ENCODE data around the gene TUT1.
A peak's percentile ranks its signal among the peaks of the same experiment; 100 is the strongest.
"Not testable (repeated sequence)": the region's sequence is repeated elsewhere in the genome, so short reads cannot be mapped to it uniquely, and the experiment has no call there.

TUT1 gene

DNA sequence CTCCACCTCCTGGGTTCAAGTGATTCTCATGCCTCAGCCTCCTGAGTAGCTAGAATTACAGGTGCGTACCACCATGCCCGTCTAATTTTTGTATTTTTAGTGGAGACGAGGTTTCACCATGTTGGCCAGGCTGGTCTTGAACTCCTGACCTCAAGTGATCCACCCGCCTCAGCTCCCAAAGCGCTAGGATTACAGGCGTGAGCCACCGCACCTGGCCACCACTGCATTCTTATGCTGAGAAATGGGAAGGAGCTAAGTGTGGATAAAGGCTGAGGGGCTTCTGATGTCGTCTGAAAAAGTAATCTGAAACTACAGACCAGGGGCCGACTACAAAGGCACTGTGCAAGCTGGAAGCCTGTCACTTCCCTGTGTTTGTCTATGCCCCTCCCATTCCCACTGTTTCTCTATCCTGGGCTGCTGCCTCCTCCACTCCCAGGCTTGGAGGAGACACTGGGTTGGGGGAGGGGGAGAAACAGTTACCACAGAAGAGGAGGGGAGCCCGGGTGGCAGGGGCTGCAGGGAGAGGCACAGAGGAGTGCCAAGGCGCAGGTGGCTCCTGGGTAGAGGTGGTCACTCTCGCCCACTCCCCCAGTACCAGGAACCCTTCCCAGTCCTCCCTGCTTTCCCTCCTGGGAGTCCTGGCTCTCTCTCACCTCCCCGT lies 13.3 kb upstream of the TUT1 start:
- no peak for DNase-seq

DNA sequence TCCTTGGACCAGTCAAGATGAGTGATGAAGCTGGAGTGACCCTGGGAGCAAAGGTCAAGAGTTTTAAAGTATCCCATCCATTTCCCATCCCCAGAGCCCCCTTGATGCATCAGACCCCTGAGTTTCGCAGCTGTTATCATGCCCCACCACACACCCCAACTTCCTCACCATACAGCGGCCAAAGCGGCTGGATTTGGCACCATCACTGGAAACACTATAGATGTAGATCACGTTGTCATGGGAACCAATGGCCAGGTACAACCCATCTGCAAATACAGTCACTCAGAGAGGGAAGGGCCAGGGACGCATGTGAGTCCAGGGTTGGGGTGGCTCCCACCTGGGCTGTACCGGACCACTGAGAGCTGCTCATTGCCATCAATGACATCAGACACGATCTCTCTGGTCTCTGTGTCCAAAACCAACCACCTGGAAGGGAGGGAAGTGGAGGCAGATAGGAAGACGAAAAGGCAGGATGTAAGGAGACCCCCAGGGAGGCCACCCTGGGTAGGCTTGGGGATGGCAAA lies 12.5 kb upstream of the TUT1 start:
- no peak for DNase-seq

DNA sequence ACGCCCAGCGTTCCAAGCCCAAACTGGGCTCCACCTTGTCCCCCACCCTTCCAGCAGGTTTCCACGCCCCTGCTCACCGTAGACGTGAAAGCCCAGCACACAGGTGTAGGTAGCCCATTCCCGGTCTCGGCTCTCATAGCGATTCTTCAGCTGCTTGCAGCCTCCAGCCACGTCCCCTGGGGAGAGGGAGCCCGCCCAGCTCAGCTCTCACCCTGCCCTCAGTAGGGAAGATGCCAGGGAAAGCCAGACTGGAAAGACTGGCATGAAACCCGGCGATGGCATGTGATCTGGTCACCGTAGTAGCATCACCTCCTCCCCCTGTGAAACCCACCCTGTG lies 11.7 kb upstream of the TUT1 start:
- no peak for DNase-seq

DNA sequence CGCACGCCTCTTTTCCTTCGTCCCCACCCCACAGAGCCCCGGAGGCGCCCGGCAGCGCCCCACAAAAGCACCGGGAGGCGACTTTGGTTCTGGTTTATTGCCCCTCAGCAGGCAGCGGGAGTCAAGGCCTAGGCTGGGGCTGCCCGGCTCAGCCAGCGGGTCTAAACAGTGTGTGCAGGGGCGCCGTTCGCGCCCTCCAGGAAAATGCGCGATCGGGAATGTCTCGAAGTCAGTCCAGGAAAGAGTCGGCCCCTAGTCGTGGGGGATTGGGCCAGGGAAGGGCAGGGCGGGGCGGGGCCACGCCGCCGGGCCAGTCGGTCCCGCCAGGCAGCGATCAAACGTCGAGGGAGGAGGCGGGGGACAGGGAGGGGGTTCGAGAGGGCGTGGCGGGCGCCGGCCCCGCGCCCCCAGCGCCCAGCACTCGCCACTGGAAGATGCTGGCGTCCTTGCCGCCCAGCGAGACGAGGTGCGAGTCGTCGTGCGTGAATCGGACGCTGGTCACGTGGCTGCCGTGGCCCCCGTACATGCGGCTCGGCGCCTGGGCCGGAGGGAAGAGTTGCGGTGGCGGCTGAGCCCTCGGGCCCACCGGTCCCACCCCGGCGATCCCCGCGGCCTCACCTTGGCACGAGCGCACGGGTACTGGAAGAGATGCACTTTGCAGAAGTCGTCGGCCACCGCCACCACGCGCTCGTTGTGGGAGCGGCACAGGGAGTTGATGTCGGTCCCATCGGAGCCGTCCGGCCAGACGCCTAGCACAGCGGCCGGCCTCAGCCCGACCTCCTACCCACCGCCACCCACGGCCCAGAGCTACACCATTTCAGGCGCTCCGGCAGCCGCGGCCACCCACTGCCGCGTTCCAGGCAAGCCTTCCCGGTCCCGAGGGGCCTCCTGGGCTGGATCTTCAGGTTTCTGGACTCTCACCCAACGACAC lies 11.1 kb upstream of the TUT1 start:
- no peak for DNase-seq

DNA sequence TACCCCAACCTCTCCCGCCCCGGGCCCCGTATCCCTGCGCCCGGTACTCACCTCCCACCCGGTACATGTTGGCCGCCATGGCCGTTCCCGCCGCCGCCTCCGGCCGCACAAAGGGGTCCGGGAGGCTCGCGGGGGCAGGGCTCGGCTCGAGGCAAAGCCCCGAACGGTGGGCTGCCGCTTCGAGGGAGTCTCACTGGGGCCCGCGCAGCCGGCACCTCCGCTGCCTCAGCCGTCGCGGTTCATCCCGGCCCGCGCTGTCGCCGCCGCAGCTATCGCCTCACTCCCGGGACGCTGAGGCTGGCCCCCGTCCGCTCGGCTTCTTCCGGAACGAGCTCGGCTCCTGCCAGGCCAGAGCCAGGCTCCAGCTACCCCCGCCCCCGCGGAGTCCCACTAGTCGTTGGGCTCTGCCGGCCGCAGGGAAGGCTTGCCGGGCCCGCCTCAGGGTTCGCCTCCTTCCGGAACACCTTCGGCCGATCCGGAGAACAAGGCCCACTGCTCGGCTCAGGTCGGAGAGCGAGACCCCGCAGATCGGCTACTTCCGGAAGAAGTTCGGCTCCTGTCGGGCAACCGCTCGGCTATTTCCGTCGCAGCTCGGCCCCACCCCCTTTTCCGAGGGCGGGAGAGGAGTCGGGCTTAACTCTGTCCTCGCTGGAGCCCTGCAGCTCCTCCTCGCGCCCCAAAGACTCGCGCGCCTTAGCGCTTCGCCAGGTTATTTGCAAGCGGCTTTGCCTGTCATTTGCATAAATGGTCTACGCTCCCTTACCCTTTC lies 10.2 kb upstream of the TUT1 start, which contains the start of gene MTA2:
Gene MTA2 (minus strand): TSS at position 494 of the 769 bp plus-strand sequence. CDS start 415 bp downstream, at position 79.
- peak; percentile 100 for DNase-seq

DNA sequence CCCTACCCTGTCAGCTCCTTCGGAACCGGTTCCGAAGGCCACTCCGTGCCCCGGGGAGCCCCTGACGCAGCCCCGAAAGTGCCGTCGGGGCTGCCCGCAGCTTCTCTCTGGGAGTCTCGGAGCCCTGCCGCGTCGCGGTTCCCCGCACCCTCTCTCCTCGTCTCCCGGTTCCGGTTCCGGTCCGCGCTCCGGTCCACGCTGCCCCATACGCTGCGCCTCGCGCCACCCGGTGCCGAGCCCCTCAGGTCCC lies 9.7 kb upstream of the TUT1 start:
- peak; percentile 46 for DNase-seq

DNA sequence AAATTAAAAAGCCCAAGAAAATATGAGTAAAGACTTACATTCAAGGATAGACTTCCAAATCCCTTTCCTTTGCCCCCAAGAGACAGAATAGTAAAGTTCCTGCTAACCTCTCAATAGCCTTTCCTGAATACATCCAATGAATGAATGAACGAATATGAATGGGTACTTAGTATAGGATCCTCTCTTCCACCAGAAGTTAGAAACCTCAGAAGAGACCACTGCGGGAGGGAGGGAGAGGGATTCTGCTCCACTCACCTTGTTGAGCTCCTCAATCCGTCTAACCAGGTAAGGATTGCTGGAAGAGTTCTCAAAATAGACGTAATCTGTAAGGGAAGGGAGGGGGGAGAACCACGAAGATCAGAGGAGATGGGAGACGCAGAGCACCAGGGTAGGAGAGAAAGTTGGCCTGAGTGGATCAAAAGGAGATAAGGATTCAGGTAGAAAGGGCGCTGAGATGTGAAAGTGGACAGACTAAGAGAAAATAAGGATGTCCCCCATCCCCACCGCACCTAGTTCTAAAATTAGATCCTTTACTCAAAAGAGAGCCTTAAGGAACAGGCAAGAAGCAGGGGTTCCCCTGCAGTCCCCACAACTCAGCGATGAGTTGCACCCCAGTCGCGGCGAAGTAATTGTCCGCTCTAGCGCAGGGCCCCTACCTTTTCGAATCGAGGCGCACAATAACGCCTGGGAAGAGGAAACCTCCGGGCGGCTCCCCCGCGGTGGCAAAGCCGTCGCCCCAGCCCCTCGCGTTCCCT lies 9.2 kb upstream of the TUT1 start:
- DNase-seq: peak; percentile 29

DNA sequence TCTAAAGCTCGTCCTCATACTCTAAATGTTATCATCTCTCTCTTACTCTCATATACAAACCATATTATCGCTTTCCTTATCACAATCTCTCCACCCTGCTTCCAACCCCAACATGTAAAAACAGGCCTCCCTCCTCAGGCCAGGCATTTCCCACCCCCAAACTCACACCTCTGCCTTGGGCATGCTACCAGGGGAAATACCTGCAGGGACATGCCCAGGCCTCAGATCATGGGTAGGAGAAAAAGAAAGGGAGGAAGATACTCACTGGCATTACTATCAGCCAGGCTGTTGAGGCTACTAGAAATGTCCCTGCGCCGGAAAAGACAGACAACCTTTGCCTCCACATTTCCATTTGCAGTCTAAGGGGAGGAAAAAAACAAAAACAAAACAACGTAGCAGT lies 8.6 kb upstream of the TUT1 start:
- DNase-seq: no peak

DNA sequence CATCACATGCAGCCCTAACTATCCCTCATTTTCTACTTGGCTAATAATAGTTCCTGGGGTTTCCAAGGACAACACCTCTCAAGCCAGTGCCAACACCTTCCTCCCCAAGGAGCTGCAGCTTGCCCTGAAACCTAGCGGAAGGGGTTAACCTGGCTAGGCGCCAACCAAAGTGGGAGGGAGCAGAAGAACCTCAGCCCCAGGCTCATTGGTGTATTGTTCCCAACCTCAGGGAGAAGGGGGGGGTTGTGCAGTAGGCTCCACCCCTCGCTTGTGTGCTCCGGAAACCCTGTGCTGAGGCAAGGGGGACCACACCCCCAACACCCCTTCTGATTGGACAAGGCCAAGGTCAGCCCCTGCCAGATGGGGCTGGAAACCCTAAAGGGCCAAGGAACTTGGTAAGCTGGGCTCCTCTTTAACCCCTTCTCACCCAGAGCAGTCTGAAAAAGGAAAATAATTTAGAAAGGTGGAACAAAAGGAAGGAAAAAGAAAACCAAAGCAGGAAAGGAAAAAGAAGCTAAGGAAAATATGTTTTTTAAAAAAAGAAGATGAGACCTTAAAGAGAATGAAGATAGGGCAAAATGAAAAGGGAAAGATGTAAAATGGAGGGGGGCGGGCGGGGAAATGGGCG lies 7.9 kb upstream of the TUT1 start:
- DNase-seq: peak; percentile 98

DNA sequence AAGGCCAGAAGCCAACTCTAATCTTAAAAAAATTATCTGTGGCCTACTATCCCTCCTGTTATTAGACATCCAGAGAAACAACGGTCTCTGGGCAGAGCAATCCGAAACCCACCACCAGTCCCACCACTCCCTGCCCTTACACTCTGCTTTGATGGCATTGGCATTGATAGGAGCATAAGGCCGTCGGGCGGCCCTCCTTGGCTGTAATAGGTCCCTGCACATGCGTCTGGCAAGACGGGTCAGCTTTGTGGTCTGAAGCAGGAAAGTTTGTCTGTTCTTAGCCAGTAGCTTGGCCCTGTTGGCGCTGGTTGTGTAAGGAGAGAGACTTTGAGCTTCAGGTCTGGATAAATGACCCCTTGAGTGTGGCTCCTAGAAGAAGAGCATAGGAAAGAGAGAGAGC lies 3.8 kb upstream of the TUT1 start:
- no peak for DNase-seq

DNA sequence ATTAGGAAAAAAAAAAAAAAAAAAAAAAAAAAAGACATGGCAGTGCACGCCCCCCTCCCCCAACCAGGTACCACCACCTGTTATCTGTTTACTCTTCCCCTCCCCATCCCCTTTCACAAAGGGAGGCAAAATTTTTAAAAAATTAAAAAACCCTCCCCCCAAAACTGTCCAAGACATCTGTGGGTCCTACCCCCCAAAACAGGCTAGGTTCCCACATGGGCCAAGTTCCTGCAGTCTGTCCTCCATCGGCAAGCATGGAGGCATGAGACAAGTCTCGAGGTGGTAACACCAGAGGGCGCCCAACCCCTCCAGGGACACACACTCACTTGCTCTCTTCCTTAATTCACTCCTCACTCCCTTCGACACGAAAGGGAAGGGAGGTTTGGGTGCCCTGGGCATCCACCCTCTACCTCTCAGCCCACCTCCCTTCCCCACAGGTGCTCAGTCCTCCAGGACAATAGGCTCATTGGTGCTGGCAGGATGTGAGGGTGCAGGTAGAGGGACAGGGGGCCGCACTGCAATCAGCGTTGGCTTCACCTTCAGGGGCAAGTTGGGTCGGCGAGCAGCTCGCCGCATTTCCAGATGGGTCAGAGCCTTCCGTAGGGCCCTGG lies 2.2 kb upstream of the TUT1 start:
- DNase-seq: peak; percentile 82

DNA sequence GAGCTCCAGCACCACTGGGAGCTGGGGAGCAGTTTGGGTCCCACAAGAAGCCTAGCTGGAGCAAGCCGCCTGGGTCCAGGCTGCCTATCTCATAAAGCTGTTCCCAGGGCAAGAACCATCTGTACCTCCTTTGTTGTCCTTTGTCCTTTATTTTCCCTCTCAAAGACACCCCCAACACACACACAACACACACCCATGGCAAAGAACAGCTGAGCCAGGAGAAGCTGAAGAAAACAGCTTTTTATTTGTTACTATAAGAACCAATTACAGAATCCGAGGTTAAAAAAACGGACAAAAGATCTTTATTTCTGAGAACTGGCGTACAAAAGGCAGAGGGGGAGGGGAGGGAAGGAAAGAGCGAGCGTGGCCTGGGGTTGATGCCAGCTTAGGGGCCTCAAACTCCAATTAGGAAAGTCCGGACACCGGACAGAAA lies 1.7 kb upstream of the TUT1 start:
- DNase-seq: no peak

DNA sequence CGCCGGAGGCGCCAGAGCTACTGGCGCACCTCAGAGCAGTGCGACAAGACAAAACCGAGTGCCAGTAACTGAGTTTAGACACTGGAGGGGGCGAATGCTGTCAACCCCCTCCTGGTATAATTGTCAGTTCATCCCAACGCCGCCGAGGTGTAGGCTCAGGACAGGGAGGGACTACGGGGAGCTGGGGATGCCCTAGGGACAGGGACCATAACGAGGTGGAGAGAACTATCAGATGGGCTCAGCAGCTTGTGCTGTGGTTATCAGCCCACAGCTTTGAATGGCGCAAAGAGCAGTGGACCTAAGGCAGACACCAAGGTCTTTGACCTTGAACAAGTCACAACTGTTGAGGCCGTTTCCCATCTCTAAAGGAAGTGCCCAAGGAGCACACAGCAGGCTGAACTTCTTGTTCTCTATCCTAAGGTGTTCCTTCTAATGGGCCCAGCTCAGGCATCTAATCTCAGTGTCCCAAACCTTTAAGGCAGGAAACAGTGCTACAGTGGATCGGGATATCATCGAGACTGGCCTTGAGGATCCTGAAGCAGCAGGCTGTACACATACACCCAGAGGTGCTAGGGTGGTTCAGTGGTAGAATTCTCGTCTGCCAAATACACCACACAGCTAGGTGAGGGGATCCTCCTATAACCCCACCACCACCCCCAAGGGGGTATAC lies 958 bp upstream of the TUT1 start:
- no peak for DNase-seq

DNA sequence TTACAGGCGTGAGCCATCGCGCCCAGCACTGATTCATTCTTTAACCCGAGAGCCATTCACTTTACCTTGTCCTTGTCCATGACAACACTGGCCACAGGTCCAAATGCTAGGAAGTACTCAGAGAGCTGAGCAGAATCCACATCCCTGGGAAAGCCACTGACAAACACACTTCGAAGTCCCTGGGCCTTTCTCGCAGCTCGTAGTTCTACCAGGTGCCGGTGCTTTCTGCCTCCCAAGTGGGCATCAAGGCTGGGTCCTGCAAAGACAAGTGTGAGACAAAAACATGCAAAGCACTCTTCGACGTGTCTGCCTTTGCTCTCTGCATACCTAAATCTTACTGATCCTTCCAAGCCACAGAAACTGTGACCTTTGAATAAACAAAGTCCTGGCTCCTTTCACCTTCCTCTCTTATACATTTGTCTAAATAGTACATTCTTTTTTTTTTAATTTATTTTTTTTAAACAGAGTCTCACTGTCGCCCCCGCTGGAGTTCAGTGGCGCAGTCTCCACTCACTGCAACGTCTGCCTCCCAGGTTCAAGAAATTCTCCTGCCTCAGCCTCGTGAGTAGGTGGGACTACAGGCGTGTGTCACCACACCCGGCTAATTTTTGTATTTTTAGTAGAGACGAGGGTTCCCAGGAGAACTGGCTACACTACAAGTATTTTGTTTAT lies 2.2 kb downstream of the TUT1 start:
- DNase-seq: peak; percentile 35

DNA sequence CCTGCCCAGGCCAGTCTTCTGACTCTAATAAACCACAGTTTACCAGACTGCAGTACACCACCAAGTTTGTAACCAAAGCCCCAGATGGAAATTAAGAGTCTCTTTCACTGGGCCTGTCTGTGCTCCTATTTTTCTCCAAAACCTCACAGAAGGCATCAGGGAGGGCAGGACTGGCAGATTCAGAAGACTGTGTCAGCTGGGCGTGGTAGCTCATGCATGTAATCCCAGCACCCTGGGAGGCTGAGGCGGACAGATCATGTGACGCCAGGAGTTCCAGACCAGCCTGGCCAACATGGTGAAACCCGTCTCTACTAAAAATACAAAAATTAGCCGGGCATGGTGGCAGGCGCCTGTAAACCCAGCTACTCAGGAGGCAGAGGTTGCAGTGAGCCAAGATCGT lies 6.0 kb downstream of the TUT1 start:
- DNase-seq: not testable (repeated sequence)

DNA sequence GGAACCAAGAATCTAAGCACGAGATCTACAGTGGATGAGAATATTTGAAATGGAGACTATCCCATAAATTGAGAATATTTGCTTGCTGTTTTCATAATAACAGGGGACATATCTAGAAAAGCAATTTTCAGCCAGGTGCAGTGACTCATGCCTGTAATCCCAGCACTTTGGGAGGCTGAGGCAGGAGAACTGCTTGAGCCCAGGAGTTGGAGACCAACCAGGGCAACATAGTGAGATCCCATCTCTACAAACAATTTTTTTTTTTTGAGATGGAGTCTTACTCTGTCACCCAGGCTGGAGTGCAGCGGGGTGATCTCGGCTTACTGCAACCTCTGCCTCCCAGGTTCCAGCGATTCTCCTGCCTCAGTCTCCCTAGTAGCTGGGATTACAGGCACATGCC lies 9.6 kb downstream of the TUT1 start:
- DNase-seq: not testable (repeated sequence)

DNA sequence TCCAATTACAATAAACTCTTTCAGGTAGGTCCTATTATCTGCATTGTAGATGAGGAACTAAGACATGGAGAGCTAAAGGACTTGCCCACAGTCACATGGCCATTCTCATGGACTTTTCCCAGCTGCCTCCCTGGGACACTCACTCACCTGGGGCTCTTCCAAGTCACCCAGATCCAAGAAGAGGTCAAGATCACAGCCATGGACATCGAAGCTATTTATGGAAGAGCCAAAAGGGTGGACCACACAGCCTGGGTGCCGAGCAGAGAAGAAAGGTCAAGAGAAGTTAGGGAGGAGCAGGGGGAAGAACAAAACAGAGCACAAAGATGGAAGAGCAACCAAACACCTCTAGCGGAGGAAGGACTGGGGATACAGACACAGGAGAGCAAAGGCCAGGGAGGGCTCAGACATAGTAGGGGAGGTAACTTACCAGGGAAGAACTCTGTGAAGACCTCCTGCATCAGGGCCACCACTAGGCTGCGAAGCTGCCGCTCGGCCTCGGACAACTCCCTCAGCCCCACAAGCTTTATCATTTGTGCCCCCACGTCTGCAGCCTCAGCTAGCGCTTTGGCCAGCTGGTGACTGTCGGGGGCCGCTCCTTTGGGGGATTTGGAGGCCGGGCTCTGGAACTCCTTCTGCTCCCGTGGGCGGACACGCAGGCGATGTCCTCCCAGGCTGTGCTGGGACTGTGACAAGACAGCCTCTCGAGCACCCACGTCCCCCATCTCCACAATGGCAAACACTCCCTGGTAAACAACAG lies 10.2 kb downstream of the TUT1 start:
- DNase-seq: no peak

DNA sequence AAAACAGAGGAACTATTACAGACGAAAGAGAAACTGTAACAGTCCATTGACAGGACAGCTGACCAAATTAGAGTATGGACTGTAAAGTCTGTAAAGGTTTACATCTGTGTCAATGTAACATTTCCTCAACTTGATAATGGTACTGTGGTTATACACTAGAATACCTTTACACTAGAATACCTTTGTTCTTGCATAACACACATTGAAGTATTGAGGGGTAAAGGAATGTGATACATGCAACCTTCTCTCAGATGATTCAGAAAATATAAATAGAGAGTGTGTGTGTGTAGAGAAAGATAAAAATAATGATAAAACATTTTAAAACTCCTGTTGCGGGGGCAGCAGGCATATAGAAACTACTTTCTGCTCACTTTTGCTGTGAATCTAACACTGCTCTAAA lies 12.1 kb downstream of the TUT1 start:
- DNase-seq: no peak

DNA sequence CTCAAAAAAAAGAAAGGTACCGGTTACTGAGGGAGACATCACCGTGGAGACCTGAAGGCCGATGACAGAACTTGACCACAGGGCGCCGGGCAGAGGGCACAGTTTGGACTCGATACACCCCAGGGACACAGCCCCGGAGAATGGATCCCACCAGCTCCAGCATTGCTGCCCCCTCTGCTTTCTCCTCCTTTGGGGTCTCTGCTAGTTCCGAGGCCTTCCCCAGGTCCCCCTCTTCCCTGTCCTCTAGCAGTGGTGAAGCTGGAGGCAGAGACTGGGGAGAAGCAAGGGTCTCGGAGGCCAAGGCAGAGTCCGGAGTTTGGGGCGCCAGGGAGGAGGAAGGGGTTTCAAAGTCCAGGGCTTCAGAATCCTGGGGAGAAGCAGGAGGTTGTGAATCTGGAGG lies 12.8 kb downstream of the TUT1 start:
- DNase-seq: no peak

Measured in stimulated activated CD4-positive, alpha-beta T cell treated with anti-CD3 and anti-CD28 coated beads, Interleukin-1b, Interleukin-23, amount 100 ng/mL, for 48 hours (primary cell).